Transverse colon (tissue), 4 donors: ENCODE results near the gene CENPL. TPM values are rescaled to one million over a fixed set of nuclear protein-coding genes. Genes with fewer than 3 reads are reported as not detected.
"Not testable (repeated sequence)": the region's sequence is repeated elsewhere in the genome, so short reads cannot be mapped to it uniquely, and the experiment has no call there.

Experiments used
- DNase-seq: peaks from one replicate; pipeline ENCODE4 v3.0.0-alpha.2; 2019
- H3K27ac ChIP-seq, 4 donors: fragments of 200-600 bp; sonication (generic); 2 replicates each; pipeline ENCODE4 v1.5.1; 2016 to 2018; ENCODE audit warnings: inconsistent platforms in 4 of 4
- H3K27me3 ChIP-seq: fragments of 200-600 bp; sonication (generic); 2 replicates; pipeline ENCODE4 v1.5.1; 2017; ENCODE audit warnings: inconsistent platforms
- H3K36me3 ChIP-seq, 4 donors: fragments of 200-600 bp; sonication (generic); 2 replicates each; pipeline ENCODE4 v1.5.1; 2017 to 2019; ENCODE audit warnings: inconsistent platforms in 4 of 4
- H3K4me1 ChIP-seq, 4 donors: fragments of 200-600 bp; sonication (generic); 2 replicates each; pipeline ENCODE4 v1.5.1; 2017 to 2020; ENCODE audit warnings: inconsistent platforms in 4 of 4
- H3K4me3 ChIP-seq, 4 donors: fragments of 200-600 bp; sonication (generic); 1 replicate in 1 of 4; 2 replicates in 3 of 4; pipeline versions ENCODE4 v1.5.1 to v1.6.1; 2017 to 2019; ENCODE audit warnings: inconsistent platforms in 4 of 4
- H3K9me3 ChIP-seq, 2 donors: fragments of 200-600 bp; sonication (generic); 2 replicates each; pipeline ENCODE4 v1.5.1; 2017 to 2019; ENCODE audit warnings: inconsistent platforms in 2 of 2
- EP300 ChIP-seq: sonication (generic); formaldehyde crosslinking; IDR thresholded peaks from one replicate; pipeline ENCODE4 v1.6.1; 2017; ENCODE audit warnings: antibody characterized with exemption, low read depth
- POLR2A ChIP-seq: fragments of 450-650 bp; IDR thresholded peaks from one replicate; pipeline ENCODE4 v1.6.1; 2016; ENCODE audit warnings: antibody characterized with exemption, mild to moderate bottlenecking, moderate library complexity
- POLR2AphosphoS5 ChIP-seq, 3 donors: sonication (generic); formaldehyde crosslinking; IDR thresholded peaks; one replicate each; pipeline ENCODE4 v1.6.1; 2016; ENCODE audit warnings: antibody characterized with exemption in 3 of 3
- WGBS, 2 donors: methylation state at CpG; one replicate each; pipeline ENCODE4 v1.1.5; 2018; ENCODE audit warnings: low coverage in 1 of 2; 5-methylcytosine and 5-hydroxymethylcytosine counted together
- in situ Hi-C, 4 donors: fragments of 200-750 bp; cut with MboI; loops; one replicate each; pipeline versions ENCODE4 v1.15.0 to v1.15.1; 2017; ENCODE audit warnings: low sequenced_read_pairs in 3 of 4, low pct_ligation_motif_present in 1 of 4, low pct_unique_long_range_greater_than_20kb in 1 of 4
- intact Hi-C: fragments of 100-400 bp; cut with DNase I; formaldehyde crosslinking; loops from one replicate; pipeline ENCODE4 v1.15.1; 2023; ENCODE audit warnings: low total_unique reads
- total RNA-seq, 4 donors: library from RNA; depleted of rRNA; stranded (reverse); fragments of >200 nt; gene quantifications; one replicate each; pipeline ENCODE4 v1.1.0, GENCODE V29; 2016
- TF ChIP-seq, protein P1 (sequence below), 5 experiments: fragments of 200-600 bp in 3 of 5; fragments of 450-650 bp in 2 of 5; sonication (generic) in 3 of 5; IDR thresholded peaks; 1 replicate in 2 of 5; 2 replicates in 3 of 5; pipeline ENCODE4 v1.5.1; 2016 to 2017; ENCODE audit warnings: antibody characterized with exemption in 5 of 5, inconsistent platforms in 3 of 5, mild to moderate bottlenecking in 2 of 5, moderate library complexity in 1 of 5

CENPL gene
- total RNA-seq, 4 donors from 2014 or later = 4.3 to 6.7 (median 4.9) TPM; not detected in 1

DNA sequence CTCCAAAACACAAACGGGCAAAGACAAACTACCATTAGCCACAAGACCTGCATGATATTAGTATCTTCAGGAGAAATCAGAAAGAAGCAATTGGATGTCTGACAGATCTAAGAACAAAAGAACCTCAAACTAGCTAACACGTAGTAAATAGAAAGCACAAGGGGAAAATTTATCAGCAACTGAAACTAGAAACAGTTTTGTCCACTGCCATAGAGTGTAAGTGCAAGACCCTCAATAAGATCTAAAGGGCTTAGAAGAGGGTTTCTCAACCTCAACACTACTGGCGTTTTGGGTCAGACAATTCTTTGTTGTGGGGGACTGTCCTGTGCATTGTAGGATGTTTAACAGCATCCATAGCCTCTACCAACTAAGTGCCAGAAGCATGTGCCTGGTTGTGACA lies 55.9 kb downstream of the CENPL start:
- Histone ChIP-seq H3K36me3 (peaks cover 0 to 32% (median 7%) of the 10 kb centered on the region in 4 donors), H3K9me3 (peaks cover 0 to 4% of the 10 kb centered on the region in 2 donors), H3K4me1 (no peaks in the 10 kb centered on the region), H3K27me3 (no peaks in the 10 kb centered on the region), H3K4me3 (no peak overlapping the region), H3K27ac (no peak overlapping the region)
- intact Hi-C loops = no loop called here
- DNase-seq = no peak
- 90 to 94% methylated on average over 2 to 3 of the region's 3 CpGs for WGBS, 2 donors
- TF ChIP-seq POLR2A = no peak
- no peak for TF ChIP-seq POLR2AphosphoS5 (IDR thresholded peaks at IDR 0.05)
- TF ChIP-seq EP300 = no peak
- TF ChIP-seq, protein P1, sequence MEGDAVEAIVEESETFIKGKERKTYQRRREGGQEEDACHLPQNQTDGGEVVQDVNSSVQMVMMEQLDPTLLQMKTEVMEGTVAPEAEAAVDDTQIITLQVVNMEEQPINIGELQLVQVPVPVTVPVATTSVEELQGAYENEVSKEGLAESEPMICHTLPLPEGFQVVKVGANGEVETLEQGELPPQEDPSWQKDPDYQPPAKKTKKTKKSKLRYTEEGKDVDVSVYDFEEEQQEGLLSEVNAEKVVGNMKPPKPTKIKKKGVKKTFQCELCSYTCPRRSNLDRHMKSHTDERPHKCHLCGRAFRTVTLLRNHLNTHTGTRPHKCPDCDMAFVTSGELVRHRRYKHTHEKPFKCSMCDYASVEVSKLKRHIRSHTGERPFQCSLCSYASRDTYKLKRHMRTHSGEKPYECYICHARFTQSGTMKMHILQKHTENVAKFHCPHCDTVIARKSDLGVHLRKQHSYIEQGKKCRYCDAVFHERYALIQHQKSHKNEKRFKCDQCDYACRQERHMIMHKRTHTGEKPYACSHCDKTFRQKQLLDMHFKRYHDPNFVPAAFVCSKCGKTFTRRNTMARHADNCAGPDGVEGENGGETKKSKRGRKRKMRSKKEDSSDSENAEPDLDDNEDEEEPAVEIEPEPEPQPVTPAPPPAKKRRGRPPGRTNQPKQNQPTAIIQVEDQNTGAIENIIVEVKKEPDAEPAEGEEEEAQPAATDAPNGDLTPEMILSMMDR (IDR thresholded peaks at IDR 0.05) = no peak
- in situ Hi-C loops = no loop called here

DNA sequence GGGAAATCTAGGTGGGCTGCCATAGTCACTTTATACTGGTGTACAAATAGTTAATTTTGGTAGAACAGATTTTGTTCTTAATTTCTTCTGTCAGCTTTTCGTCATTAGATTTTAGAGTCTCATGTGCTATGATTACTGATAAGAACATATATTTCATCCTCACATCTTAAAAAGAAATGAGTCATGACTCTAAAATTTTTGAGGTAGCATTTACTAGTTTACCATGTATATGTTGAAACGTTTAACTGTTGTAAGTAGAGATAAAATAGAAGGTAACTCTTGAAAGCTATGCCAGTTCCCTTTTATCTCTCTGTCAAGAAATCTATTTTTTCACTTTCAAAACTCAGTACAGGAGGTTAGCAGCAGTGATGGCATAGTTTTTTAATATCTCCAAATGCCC lies 56.5 kb downstream of the CENPL start:
- no peak overlapping the region for H3K27ac ChIP-seq
- H3K36me3 ChIP-seq = peaks cover 0 to 32% (median 7%) of the 10 kb centered on the region in 4 donors
- no peaks in the 10 kb centered on the region for H3K27me3 ChIP-seq
- intact Hi-C loops (no loop called here), in situ Hi-C loops (no loop called here)
- H3K9me3 ChIP-seq = peaks cover under 1 to 10% of the 10 kb centered on the region in 2 donors
- H3K4me3 ChIP-seq = no peak overlapping the region
- DNase-seq = no peak
- 71 to 80% methylated on average over 2 of the region's 2 CpGs for WGBS, 2 donors
- no peaks in the 10 kb centered on the region for H3K4me1 ChIP-seq
- TF ChIP-seq, protein P1 (IDR thresholded peaks at IDR 0.05) = no peak
- TF ChIP-seq EP300 (no peak), POLR2AphosphoS5 (IDR thresholded peaks at IDR 0.05) (no peak), POLR2A (no peak)

DNA sequence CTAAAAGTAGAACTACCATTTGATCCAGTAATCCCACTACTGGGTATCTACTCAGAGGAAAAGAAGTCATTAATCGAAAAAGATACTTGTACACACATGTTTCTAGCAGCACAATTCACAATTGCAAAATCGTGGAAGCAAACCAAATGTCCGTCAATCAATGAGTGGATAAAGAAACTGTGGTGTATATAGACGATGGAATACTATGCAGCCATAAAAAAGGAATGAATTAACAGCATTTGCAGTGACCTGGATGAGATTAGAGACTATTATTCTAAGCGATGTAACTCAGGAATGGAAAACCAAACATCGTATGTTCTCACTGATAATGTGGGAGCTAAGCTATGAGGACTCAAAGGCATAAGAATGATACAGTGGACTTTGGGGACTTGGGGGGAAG lies 60.4 kb downstream of the CENPL start:
- in situ Hi-C loops, H3K27me3 ChIP-seq, DNase-seq, H3K4me1 ChIP-seq, intact Hi-C loops, H3K27ac ChIP-seq, H3K4me3 ChIP-seq: not testable (repeated sequence)
- peaks cover 6 to 13% of the 10 kb centered on the region in 2 donors for H3K9me3 ChIP-seq
- WGBS, 2 donors = 96 to 97% methylated on average over 5 to 6 of the region's 6 CpGs
- H3K36me3 ChIP-seq = peaks cover 0 to 27% (median 9%) of the 10 kb centered on the region in 4 donors

DNA sequence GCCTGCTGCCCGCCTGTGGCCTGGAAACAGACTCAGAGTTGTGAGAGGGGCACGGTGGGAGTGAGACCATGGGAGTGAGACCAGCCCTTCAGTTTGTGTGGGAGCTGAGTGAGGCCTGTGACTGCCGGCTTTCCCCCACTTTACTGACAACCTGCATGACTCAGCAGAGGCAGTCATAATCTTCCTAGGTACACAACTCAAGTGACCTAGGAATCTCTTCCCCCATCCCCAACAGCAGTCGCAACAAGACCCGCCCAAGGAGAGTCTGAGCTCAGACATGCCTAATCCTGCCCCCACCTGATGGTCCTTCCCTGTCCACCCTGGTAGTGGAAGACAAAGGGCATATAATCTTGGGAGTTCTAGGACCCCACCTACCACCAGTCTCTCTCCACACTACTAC lies 65.7 kb downstream of the CENPL start:
- Histone ChIP-seq H3K27ac (no peak overlapping the region), H3K4me3 (no peak overlapping the region), H3K36me3 (peaks cover 0 to 49% (median 24%) of the 10 kb centered on the region in 4 donors), H3K27me3 (no peaks in the 10 kb centered on the region), H3K4me1 (no peaks in the 10 kb centered on the region), H3K9me3 (peaks cover 6 to 10% of the 10 kb centered on the region in 2 donors)
- no peak for DNase-seq
- intact Hi-C loops (no loop called here), in situ Hi-C loops (no loop called here)
- TF ChIP-seq EP300 (no peak), POLR2AphosphoS5 (IDR thresholded peaks at IDR 0.05) (no peak), POLR2A (no peak)
- TF ChIP-seq, protein P1 (IDR thresholded peaks at IDR 0.05) = no peak
- 93 to 100% methylated on average over 2 to 5 of the region's 5 CpGs for WGBS, 2 donors

DNA sequence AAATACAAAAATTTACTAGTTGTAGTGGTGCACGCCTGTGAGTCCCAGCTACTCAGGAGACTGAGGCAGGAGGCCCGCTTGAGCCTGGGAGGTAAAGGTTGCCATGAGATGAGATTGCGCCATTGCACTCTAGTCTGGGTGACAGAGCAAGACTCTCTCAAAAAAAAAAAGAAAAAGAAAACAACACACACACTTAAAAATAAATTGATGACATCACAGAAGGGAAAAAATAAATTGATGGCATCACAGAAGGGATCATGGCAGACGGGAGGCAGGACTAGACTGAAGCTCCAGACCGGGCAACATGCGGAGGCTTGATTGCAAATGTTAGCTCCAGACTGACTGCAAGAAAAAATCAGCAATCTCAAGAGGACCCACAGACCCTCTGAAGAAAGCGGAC lies 66.6 kb downstream of the CENPL start:
- TF ChIP-seq EP300 (no peak), POLR2AphosphoS5 (IDR thresholded peaks at IDR 0.05) (no peak), POLR2A (no peak)
- TF ChIP-seq, protein P1 (IDR thresholded peaks at IDR 0.05) = no peak
- peaks cover 3 to 4% of the 10 kb centered on the region in 2 donors for H3K9me3 ChIP-seq
- no peak overlapping the region for H3K4me3 ChIP-seq
- in situ Hi-C loops = no loop called here
- H3K36me3 ChIP-seq = peaks cover 0 to 57% (median 29%) of the 10 kb centered on the region in 4 donors
- intact Hi-C loops = no loop called here
- H3K27ac ChIP-seq = no peak overlapping the region
- 93 to 95% methylated on average over 6 to 7 of the region's 7 CpGs for WGBS, 2 donors
- H3K4me1 ChIP-seq = no peaks in the 10 kb centered on the region
- H3K27me3 ChIP-seq = no peaks in the 10 kb centered on the region
- DNase-seq = no peak
